NCI-H510A treated with DMSO at 0.1 percent for 48 hours (cell line): ENCODE data around the gene SNCB.

Source experiments
- DNase-seq: peaks from one replicate; lab custom pipeline; 2025; lab: John Stamatoyannopoulos, UW

The SNCB gene

DNA sequence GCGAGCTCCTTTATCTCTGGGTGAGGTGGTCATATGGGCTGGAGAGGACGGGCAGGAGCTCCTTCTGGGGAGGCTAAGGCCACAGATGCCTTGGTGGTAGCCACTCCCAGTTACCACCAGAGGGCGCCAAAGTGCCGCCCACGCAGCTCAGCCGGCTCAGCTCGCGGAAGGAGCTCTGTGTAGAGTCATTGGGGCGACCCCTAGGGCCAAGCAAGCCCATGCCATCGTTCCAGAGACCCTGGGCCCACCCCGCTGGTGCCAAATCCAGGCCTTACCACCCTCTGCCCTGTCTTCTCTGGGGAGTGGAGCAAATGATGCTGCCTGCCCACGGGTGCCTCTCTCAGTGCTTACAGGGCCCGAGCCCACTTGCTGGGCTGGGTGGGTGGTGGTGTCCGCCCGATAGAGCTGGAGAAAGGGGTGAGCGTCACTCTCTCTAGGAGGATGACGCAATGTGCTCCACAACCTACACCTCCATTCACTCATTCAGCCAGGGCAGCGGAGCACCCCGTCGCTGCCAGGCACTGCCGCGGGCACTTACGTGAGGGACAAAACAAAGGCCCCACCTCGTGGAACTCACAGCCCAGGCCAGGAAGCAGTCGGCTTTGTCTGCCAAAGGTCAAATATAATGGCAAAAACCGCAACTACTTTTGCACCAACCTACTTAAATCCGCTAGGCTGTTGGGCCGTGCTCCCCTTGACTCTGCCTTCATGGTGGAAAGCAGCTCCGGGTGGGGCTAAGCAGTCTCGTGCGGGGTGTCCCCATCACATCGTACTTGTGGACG is 30.7 kb upstream of the SNCB start:
- DNase-seq: peak; percentile 49

DNA sequence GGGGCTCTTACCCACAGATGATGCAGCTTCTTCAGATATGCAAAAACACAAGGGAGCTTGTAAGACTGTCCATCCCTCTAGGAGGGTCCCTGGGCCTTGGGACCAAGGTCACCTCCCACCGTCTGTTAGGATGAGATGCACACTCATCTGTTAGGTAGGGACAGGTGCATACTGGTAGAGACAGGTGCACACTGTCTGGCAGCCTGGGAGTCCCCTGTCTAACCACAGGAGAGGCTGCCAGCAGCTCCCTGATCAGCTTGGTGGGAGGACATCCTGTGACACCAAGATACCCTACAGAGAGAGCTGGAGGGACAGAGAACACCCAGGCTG is 30.2 kb upstream of the SNCB start:
- DNase-seq: no peak

DNA sequence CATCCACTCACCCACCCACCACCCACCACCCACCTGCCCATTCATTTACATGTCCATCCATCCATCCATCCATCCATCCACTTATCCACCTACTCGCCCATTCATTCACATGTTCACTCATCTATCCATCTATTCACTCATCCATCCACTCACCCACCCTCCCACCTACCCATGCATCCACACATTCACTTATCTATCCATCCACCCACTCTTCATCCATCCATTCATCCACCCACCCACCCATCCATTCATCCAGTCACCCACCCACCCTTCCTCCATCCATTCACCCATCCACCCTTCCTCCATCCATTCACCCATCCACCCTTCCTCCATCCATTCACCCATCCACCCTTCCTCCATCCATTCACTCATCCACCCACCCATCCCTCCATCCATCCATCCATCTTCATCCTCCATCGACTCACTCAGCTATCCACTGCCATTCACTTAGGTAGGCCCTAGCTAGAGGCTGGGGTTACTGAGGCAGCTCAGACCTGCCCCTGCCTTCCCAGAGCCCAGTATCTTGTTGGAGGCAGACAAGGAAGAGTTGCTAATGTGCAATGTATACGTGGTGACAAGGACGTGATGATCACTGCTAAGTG is 29.6 kb upstream of the SNCB start:
- no peak for DNase-seq

DNA sequence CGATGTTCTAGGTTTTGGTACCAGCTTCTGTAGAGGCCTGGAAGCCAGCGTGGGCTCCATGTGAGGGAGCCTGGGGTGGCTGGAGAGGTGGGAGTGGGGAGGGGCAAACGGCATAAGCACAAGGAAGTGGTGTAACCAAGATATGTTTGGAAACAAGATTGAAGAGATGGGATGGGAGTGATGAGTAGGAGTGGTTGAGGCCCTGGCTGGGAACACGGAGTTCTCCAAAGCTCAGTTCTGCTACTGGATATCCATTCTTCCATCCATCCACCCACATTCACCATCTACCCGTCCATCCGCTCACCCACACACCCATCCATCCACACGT is 29.1 kb upstream of the SNCB start:
- no peak for DNase-seq

DNA sequence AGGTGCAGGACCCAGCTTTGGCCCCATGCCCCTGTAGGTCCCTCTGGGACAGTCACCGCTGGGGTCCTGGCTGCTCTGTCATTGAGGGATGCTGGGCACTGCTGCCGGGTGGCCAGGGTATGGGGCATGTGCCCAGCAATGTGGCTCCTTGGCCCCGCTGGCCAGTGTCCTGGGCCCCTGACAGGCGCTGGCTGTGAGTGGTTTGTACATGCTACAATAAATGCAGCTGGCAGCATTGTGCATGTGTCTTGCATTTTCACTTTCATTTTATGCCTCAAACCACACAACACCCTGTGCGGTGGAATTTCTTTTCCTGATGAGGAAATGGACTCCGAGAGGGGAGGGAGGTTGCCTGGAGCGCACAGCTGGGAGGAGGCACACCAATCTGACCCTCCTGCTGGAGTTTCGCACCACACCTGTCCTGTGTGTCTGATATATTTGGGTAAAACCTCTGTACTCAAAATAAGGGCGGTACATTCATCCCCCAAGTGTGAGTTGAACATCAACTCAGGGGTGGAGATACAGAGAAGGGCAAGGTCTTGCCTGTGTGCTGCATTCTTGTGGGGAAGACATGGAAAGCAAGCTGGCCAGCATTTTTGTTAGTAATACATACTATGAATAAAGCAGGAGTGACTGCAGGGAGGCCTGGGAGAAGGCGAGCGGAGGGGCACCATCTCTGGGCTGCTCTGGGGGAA is 28.6 kb upstream of the SNCB start:
- DNase-seq: no peak

DNA sequence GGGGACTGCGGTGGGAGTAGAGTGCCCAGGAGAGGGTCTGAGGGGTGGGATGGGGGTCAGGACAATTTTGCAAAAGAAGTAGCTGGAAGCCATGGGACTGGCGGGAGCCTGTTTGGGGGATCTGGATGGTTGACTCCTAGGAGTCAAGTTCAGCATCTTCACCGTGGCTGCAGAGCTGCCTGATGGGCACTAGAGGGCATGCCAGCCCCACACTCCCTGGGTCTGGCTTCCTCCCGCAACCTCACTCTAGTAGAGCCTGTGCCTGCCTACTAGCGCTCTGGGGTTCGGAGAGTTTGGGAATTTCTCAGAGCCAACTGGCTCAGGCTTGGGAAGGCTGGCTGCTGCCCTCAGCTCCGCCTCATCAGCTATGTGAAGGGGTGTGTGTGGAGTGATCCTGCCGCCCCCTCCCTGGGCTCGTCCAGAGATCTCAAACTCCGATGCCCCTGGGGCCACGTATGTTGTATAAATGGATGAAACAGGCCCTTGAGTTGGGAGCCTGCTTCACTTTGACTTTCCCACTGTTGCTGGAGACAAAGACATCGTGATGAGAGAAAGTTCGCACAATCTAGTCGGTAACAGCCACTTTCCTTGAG is 27.8 kb upstream of the SNCB start:
- DNase-seq: peak; percentile 47

DNA sequence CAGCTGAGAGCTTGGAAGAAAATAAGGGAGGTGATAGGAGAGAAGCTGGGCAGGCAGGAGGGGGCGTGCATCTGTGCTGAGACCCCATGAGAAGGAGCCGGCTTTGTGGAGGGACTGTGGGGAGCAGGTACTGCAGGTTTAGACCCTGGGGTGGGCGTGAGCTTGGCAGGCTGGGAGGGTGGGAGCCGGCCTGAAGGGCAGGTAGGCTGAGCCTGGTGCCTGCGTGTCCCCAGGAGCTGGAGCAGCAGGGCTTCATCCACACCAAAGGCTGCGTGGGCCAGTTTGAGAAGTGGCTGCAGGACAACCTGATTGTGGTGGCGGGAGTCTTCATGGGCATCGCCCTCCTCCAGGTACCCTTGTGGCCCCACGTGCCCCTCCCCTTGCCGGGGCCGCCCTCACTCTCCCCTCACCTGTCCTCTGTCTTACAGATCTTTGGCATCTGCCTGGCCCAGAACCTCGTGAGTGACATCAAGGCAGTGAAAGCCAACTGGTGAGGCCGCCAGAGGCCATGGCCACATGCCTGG is 26.2 kb upstream of the SNCB start:
- DNase-seq: no peak

DNA sequence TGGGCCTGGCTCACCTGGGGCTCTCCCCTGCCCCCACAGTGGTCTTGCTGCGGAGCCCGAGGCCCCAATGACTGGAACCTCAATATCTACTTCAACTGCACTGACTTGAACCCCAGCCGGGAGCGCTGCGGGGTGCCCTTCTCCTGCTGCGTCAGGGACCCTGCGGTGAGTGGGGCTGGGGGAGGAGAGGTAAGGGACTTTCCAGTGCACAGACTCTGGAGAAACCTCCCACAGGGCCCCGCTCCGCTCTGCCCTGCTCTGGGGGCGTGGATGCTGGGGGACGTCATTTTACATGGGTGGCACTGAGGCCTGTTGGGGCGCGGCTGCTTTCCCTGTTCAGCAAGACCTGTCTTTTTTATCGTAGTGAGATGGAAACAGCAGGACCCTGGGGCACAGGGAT is 24.5 kb upstream of the SNCB start:
- DNase-seq: no peak

DNA sequence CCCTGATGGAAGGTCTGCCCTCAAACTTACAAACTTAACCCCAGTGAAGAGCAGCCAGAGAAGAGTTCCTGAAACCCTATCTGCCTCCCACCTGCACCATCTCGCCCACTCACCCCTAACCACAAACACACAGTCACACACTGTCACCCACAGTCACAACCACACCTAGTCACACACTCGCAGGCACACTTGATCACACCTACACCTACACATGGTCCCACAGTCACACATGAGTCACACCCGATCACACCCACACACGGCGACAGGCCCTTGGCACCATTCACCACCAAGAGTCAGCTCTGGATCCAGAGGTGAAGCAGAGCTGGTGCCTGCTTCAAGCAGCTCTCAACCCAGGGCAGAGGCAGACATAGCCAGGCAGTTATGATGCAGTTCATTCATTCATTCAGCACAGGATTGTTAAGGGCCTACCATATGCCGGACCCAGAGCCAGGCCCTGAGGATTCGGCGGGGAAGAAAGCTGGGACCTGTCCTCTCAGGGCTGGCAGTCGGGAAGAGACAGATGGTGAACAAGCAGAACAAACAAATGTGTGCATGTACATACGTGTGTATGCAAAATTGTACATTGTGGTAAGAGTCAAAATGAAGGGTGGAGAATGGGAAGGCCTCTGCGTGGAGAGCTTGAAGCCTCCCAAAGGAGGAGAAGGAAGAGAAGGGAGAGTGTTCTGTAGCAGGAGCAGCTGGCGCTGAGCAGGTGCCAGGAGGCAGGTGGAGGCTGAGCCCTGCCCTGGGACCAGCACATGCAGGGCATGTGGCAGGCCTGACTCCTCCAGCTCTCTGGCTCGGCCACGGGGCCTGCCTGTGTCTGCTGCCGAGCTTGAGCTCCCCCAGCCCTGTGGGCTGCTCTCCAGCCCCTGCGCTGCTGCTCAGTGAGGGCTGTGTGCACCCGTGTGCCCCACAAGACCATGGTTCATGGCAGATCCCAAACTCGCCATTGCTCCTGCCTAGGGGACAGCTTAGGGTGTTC is 23.4 kb upstream of the SNCB start:
- no peak for DNase-seq

DNA sequence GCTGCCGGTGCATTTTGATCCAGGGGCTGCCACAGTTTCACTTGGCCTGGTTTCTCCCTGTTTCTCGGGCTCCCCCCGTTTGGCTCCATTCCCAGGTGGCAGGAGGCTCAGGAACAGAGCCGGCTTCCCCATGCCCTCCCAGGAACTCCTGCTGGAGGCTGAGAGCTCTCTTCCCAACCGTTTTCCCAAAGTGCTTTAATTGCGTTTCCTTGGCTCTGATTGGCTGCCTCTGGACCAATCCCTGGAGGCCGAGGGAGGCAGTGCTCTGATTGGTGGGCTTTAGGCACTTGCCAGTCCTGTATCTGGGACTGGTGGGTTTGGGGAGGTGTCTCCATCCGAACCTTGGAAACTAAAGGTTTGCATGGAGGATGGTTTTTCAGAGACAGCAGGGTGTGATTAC is 21.8 kb upstream of the SNCB start:
- no peak for DNase-seq

DNA sequence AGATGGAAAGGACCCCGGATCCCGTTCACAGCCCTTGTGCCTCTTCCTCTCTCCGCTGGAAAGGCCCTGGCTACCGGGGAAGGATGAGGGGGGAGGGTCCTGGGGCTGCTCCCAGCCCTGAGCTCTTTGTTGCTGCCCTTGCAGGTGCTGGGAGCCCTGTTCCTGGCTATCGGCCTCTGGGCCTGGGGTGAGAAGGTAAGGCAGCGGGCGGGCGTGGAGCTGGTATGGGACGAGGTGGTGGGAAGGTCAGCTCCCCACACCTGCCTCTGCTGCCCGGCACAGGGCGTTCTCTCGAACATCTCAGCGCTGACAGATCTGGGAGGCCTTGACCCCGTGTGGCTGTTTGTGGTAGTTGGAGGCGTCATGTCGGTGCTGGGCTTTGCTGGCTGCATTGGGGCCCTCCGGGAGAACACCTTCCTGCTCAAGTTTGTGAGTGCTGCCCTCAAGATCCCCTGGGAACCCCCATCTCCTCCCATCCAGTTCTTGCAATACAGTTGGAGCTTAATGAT is 21.2 kb upstream of the SNCB start:
- DNase-seq: no peak

DNA sequence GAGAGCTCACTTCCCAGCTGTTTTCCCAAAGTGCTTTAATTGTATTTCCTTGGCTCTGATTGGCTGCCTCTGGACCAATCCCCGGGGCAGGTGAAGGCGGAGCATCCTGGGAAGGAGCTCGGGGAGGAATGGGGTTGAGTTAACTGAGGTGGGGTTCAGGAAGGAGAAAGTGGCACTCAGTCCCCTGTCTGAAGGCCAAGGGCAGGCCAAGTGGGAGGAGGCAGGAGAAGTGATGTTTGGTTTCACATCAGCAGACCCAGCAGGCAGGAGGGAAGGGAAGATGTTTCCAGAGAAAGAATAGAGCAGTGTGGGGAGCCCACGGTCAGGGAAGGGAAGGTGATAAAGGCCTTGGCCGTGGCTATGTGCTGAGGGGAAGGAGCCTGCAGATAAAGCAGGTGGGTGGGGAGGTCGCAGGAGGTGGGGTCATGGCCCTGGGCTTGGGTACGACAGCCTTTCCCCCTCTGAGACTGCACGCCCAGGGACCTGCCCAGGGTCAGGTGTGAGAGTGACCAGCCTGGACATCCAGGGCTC is 20.1 kb upstream of the SNCB start:
- DNase-seq: no peak

DNA sequence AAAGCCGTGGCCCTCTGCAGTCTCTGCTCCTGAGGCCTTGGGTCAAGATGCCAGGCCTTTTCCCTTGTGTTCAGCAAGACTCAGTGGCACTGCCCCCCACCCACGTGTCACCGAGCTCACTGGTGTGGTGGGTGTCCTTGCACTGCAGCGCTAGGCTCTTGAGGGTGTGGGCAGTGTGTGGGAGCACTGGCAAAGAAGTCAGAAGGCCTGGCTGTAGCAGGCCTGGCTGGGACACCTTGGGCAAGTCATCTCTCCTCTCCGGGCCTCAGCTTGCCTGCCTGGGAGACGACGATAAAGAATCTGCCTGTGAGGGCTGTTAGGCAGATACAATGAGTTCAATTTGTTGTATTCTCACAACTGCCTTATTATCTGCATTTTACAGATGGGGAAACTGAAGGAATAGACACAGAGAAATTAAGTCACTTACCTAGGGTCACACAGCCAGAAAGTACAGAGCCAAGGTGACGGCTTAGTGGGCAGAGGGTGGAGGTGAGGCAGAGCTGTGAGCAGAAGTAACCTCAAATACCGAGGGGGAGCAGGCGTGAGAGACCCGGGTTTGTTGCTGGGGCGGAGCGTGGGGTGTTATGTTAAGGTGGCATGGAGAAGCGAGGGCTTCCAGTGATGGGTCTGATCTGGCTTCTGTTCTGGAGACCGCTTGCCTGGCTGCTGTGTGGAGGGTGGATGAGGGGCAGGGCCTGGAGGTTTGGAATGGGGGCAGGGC is 18.3 kb upstream of the SNCB start:
- DNase-seq: no peak

DNA sequence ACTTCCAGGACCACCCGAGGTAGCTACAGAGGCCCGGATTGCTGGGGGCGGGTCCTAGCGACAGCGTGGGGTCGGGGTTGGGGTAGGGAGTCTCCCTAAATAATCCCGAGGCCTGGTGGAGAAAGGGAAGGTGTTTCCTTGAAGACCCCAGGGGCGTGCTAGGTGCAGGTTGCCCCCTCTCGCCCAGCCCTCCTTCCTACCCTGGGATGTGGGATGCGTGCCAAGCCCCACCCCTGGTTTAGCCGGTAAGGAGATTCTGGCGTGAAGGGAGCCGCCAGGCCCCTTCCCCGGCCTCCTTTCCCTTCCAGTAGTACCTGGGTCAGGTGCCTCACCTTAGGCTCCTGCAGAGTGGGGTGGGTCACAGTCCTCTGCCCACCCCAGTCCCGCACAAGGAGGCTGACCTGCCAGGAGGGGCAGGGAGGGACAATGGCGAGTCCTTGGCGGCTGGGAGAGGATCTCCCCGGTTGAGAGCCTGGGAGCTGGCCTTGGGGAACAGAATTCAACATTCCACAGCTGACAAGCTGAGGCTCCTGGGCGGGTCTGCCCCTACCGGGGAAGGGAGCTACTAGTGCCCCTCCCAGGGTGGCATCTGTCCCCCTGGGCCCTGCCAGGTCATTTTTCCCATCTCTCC is 17.6 kb upstream of the SNCB start:
- DNase-seq: peak; percentile 22

DNA sequence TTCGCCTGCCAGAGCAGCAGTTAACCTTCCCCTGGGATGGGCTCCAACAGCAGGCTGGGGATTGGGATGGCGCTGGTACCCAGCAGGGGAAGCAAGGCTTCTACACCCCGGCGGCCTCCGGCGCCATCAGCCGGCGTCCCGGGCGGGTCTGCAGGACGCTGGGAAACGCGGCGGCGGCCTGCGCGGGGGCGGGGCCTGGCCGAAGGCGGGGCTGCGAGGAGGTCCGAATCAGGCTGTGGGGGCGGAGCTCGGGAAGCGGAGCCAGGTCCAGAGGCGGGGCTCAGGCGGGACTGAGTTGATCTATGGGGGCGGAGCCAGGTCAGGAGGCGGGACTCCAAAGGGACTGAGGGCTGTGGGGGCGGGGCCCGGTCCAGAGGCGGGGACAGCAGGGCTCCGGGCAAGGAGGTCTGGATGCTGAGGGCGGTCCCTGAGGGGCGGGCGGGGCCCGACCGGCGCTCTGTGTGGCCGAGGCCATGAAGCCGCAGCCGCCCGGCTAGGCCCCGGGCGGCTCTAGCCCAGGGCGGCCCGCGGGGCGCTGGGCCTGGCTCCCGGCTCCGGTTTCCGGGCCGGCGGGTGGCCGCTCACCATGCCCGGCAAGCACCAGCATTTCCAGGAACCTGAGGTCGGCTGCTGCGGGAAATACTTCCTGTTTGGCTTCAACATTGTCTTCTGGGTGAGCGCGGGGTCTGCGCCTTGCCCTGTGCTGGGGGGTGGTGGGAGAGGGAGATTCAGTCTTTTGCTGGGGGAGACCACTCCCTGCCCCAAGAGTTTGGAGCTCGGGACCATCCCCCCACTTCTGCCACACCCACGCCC is 16.9 kb upstream of the SNCB start, which contains the start of gene TSPAN17:
TSS of gene TSPAN17 (plus strand) at position 455 of the 813 bp plus-strand sequence. CDS start at position 587, 132 bp downstream.
- DNase-seq: peak; percentile 93

DNA sequence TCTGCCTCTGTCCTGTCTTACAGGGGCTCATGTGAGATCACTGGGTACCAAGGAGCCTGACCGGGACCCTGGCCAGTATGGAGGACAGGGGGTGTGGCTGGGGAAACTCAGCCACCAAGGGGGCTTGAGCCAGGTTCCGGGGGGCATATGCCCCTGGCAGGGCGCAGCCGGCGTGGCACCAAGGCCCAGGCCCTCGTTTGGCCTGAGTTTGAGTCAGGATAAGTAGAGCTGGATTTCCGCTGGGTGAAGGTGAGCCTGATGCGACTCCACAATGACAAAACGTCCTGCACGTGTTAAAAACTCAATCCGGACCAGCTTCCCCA is 16.3 kb upstream of the SNCB start:
- DNase-seq: no peak

DNA sequence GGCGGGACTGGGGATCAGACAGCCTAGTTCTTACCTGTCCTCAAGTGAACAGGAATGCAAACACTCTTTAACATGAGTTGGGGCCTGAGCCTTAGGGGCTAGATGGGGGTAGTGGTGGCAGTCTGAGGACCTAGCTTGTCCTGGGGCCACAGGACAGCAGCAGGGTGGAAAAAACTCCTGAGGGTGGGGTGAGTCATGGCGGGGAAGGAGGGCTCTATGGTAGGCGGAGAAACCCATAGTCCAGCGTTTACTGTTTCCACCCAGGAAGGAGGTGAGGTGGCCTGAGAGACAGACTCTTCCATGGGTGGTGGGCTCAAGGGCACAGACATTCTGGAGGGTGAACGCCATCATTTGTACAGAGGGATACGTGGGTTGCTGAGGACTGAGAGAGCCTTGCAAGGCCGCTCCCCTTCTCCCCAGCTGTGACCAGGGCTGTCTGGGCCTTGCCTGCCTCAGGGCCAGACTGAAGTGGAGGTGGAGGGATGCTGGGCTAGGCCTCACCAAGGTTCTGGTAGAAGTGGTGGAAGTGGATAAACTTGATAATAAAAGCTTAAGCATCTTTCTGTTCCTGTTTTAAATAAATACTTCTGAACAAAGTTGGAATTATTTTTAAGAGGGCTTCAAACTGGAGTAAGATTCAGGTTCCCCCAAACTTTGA is 15.8 kb upstream of the SNCB start:
- DNase-seq: no peak

DNA sequence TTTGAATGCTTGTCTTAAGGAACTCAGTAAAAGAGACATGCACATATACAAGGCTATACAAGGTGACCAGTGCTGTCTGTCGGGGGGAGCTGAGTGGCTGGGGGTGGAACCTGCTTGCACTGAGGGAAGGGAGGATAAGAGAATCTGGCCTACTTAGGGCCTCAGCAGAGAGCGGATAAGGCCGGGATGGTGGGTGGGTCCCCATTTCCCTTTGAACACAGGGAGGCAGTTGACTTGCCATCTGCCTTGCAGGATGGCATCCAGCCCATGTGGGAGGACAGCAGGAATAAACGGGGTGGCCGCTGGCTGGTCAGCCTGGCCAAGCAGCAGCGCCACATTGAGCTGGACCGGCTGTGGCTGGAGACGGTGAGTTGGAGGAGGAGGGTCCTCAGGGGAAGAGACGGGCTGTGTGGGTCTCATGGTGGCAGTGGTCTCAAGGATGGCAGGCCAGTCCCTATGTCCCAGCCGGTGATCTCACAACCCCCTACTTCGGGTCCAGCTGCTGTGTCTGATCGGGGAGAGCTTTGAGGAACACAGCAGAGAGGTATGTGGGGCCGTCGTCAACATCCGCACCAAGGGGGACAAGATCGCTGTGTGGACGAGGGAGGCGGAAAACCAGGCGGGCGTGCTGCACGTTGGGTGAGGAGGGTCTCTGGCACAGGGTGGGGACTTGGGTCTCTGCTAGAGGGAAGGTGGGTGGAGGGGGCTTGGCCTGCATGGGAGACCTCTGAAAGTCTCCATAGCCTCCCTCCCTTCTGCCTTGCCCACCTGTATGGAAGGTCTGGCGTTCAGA is 14.7 kb upstream of the SNCB start:
- no peak for DNase-seq
